Nephron progenitor cell (in vitro differentiated cells): Measurements from ENCODE around the gene PARVG.

Experiments used
- DNase-seq: peaks from one replicate; pipeline ENCODE4 v3.0.0; 2021
- H3K27ac Mint-ChIP-seq: 2 replicates; pipeline ENCODE4 v1.8.0; 2021; ENCODE audit warnings: mild to moderate bottlenecking, moderate library complexity, mixed read lengths
- H3K27me3 Mint-ChIP-seq: 2 replicates; pipeline ENCODE4 v1.8.0; 2021; ENCODE audit warnings: mild to moderate bottlenecking, low read depth, mixed read lengths; ENCODE audit not compliant: poor library complexity
- H3K36me3 Mint-ChIP-seq: 2 replicates; pipeline ENCODE4 v1.8.0; 2021; ENCODE audit warnings: low read depth, mixed read lengths
- H3K4me1 Mint-ChIP-seq: 2 replicates; pipeline ENCODE4 v1.8.0; 2021; ENCODE audit warnings: mixed read lengths
- H3K4me3 Mint-ChIP-seq: 2 replicates; pipeline ENCODE4 v1.8.0; 2021; ENCODE audit warnings: mild to moderate bottlenecking, moderate library complexity, mixed read lengths
- H3K9me3 Mint-ChIP-seq: 2 replicates; pipeline ENCODE4 v1.8.0; 2021; ENCODE audit warnings: mild to moderate bottlenecking, moderate library complexity, mixed read lengths
- TF ChIP-seq, protein P1 (sequence below): fragments of 200-600 bp; sonication (generic); IDR thresholded peaks from 2 replicates; pipeline ENCODE4 v1.5.0; 2021; ENCODE audit warnings: antibody characterized with exemption

Gene PARVG

DNA sequence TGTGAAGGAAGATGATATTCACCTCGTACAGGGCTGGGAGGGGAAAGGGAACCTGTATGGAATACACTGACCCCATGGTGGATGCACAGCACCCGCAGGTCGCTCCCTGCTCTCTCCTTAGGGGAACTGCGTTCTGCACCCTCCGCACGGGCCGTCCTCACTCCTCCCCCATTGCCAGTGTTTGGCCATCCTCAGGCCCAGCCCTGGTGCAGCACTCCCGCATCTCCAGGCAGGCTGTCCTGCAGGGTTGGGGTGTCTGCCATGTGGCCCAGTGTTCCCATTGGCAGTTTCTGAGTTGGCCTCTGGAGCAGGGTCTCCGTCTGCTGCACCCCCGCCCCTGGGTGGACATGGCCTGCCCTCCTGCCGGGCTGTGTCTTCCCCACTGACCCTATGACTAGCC is 19.1 kb upstream of the PARVG start:
- no peak for DNase-seq
- Mint-ChIP-seq H3K4me1 (peaks cover 24% of the 10 kb centered on the region), H3K36me3 (peaks cover 5% of the 10 kb centered on the region), H3K9me3 (no peaks in the 10 kb centered on the region), H3K27me3 (peaks cover 6% of the 10 kb centered on the region), H3K4me3 (no peak overlapping the region), H3K27ac (no peak overlapping the region)
- TF ChIP-seq, protein P1, sequence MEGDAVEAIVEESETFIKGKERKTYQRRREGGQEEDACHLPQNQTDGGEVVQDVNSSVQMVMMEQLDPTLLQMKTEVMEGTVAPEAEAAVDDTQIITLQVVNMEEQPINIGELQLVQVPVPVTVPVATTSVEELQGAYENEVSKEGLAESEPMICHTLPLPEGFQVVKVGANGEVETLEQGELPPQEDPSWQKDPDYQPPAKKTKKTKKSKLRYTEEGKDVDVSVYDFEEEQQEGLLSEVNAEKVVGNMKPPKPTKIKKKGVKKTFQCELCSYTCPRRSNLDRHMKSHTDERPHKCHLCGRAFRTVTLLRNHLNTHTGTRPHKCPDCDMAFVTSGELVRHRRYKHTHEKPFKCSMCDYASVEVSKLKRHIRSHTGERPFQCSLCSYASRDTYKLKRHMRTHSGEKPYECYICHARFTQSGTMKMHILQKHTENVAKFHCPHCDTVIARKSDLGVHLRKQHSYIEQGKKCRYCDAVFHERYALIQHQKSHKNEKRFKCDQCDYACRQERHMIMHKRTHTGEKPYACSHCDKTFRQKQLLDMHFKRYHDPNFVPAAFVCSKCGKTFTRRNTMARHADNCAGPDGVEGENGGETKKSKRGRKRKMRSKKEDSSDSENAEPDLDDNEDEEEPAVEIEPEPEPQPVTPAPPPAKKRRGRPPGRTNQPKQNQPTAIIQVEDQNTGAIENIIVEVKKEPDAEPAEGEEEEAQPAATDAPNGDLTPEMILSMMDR: no peak

DNA sequence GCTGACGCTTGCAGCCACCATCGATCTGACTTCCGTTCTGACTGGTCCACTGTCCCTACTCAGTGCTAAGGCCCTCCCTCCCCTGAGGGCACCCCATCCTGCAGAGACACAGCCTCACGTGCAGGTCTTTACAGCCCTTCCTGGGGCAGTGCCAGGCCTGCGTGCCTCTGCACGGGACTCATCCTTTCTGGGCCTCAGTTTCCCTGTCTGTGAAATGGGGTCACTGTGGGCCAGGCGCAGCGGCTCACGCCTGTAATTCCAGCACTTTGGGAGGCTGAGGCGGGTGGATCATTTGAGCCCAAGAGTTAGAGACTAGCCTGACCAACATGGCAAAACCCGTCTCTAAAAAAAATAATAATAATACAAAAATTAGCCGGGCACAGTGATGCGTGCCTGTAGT is 17.8 kb upstream of the PARVG start:
- no peak for DNase-seq
- H3K9me3 Mint-ChIP-seq: no peaks in the 10 kb centered on the region
- TF ChIP-seq, protein P1: no peak

DNA sequence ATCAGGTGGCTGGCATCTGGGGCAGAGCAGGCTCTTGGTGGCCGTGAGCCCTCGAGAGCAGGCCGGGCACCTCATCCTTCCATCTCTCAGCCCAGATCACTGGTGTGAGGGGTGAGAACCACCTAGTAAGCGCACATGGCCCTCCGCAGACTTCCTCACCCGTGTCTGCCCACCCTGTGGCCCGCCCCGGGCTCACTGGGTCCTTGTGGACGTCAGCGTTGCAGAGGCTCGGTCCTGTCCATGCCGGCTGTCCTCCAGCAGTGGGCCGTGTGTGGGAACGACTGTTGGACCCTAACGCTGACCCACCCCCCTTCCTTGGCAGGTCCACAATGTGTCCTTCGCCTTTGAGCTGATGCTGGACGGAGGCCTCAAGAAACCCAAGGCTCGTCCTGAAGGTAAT is 17.2 kb upstream of the PARVG start:
- Mint-ChIP-seq H3K9me3 (no peaks in the 10 kb centered on the region), H3K4me3 (no peak overlapping the region), H3K36me3 (no peaks in the 10 kb centered on the region), H3K27me3 (peaks cover 6% of the 10 kb centered on the region), H3K27ac (no peak overlapping the region), H3K4me1 (peaks cover 17% of the 10 kb centered on the region)
- no peak for DNase-seq
- TF ChIP-seq, protein P1: no peak

More for the DNA sequence above, 17.8 kb upstream of the PARVG start:
- Mint-ChIP-seq H3K4me3 (no peak overlapping the region), H3K4me1 (peaks cover 22% of the 10 kb centered on the region), H3K27ac (no peak overlapping the region), H3K27me3 (peaks cover 5% of the 10 kb centered on the region), H3K36me3 (peaks cover 3% of the 10 kb centered on the region)

DNA sequence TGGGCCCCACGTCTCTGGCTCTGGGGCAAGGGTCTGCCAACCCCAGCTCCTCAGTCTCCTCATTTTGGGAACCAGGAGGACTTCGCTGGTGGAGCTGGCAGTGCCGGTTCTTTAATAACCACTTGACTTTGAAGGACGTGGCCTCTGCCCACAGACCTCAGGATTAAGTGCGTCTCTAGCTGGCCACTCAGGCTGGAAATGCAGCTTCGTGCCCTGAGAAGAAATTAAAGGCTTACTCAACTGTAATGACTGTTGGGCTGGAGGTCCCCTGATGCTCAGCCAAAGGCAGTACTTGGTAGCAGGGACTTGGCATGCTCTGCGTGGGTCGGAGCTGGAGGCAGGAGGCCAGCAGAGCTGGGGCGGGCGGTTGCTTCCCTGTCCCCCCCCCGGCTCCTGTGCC is 16.7 kb upstream of the PARVG start:
- no peak for DNase-seq
- no peak overlapping the region for H3K27ac Mint-ChIP-seq
- peaks cover 12% of the 10 kb centered on the region for H3K4me1 Mint-ChIP-seq
- H3K27me3 Mint-ChIP-seq: peaks cover 6% of the 10 kb centered on the region
- TF ChIP-seq, protein P1: no peak
- H3K9me3 Mint-ChIP-seq: no peaks in the 10 kb centered on the region
- no peak overlapping the region for H3K4me3 Mint-ChIP-seq
- H3K36me3 Mint-ChIP-seq: no peaks in the 10 kb centered on the region

DNA sequence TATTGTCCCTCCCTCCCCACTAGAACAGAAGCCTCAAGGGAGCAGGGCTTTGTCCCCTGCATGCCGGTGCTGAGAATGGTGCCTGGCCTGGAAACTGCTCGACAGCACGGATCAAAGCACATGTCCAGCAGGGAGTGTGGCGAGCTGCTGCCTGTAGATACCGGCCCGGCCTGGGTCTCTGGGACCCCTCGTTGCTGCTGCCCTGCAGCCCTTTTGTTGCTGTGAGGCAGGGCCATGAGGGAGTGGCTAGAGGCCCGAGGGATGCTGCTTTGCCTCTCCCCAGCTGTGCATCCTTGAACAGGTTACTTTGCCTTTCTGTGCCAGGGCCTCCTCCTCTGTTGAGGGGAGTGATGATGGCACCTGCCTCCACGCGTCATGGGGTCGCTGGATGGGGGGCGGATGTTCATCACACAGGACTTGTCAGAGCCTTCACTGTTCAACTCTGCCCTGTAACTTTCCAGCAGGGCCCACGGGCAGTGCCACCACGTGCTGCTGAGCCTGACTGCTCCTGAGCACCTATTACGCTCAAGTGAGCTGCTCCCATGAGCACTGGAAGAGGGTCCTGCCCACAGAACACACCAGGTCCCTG is 15.3 kb upstream of the PARVG start:
- Mint-ChIP-seq H3K36me3 (no peaks in the 10 kb centered on the region), H3K27ac (peak overlapping the region; percentile 59), H3K4me3 (no peak overlapping the region), H3K9me3 (no peaks in the 10 kb centered on the region), H3K4me1 (peaks cover 11% of the 10 kb centered on the region), H3K27me3 (peaks cover 6% of the 10 kb centered on the region)
- TF ChIP-seq, protein P1: no peak
- DNase-seq: no peak
